Common myeloid progenitor, CD34-positive (primary cell): ENCODE results near the gene HIP1.

Source experiments
- CTCF ChIA-PET: fragments of 350-600 bp; sonication (Branson Sonifier 250); formaldehyde crosslinking; loops from one replicate; lab custom pipeline; 2021; ENCODE audit warnings: antibody characterized with exemption; lab: Charles Lee
- POLR2A ChIA-PET: fragments of 350-600 bp; sonication (Branson Sonifier 250); formaldehyde crosslinking; loops from one replicate; lab custom pipeline; 2021; ENCODE audit warnings: antibody characterized with exemption; lab: Charles Lee
- DNase-seq, 3 donors: peaks; one replicate each; pipeline versions ENCODE4 v3.0.0 to v3.0.0-alpha.2; 2013
- H3K27ac ChIP-seq, 2 experiments: 1 replicate in 1 of 2; 2 replicates in 1 of 2; pipeline ENCODE4 v1.7.0; 2013; ENCODE audit warnings: inconsistent platforms in 2 of 2, low read length in 2 of 2, mild to moderate bottlenecking in 2 of 2, low read depth in 1 of 2, moderate library complexity in 1 of 2; ENCODE audit not compliant: severe bottlenecking in 2 of 2, insufficient read depth in 1 of 2, poor library complexity in 1 of 2
- H3K27me3 ChIP-seq, 5 experiments: replicated peaks in 2 of 5; 1 replicate in 3 of 5; 2 replicates in 2 of 5; pipeline versions ENCODE4 v1.6.1 to v1.7.0; 2013; ENCODE audit warnings: low read length in 4 of 5, mild to moderate bottlenecking in 2 of 5, moderate library complexity in 2 of 5, inconsistent platforms in 1 of 5; ENCODE audit not compliant: insufficient read depth in 5 of 5, control insufficient read depth in 4 of 5
- H3K36me3 ChIP-seq, 4 experiments: 1 replicate in 2 of 4; 2 replicates in 2 of 4; pipeline versions ENCODE4 v1.6.1 to v1.7.0; 2013; ENCODE audit warnings: low read length in 3 of 4, control low read depth in 1 of 4, mild to moderate bottlenecking in 1 of 4; ENCODE audit not compliant: control insufficient read depth in 4 of 4, insufficient read depth in 4 of 4
- H3K4me1 ChIP-seq, 4 experiments: 1 replicate in 3 of 4; 2 replicates in 1 of 4; pipeline versions ENCODE4 v1.6.1 to v1.7.1; 2013; ENCODE audit warnings: low read length in 3 of 4, mild to moderate bottlenecking in 3 of 4, control low read depth in 1 of 4, inconsistent platforms in 1 of 4, moderate library complexity in 1 of 4; ENCODE audit not compliant: control insufficient read depth in 4 of 4, insufficient read depth in 4 of 4; ENCODE audit errors: control extremely low read depth in 1 of 4
- H3K4me3 ChIP-seq, 7 experiments: 1 replicate in 4 of 7; 2 replicates in 3 of 7; pipeline versions ENCODE4 v1.5.1 to v1.7.0; 2013; ENCODE audit warnings: mild to moderate bottlenecking in 7 of 7, low read length in 6 of 7, moderate library complexity in 6 of 7, inconsistent platforms in 2 of 7, low read depth in 2 of 7, control low read depth in 1 of 7; ENCODE audit not compliant: insufficient read depth in 4 of 7, control insufficient read depth in 1 of 7; ENCODE audit errors: extremely low read depth in 1 of 7
- H3K9me3 ChIP-seq, 5 experiments: 1 replicate in 4 of 5; 2 replicates in 1 of 5; pipeline versions ENCODE4 v1.6.1 to v1.7.1; 2013; ENCODE audit warnings: low read length in 4 of 5, mild to moderate bottlenecking in 2 of 5, inconsistent platforms in 1 of 5, low read depth in 1 of 5, moderate library complexity in 1 of 5; ENCODE audit not compliant: control insufficient read depth in 4 of 5, insufficient read depth in 2 of 5; ENCODE audit errors: control extremely low read depth in 1 of 5
- WGBS: methylation state at CpG from one replicate; pipeline ENCODE4 v1.1.5; 2013; ENCODE audit not compliant: insufficient coverage; 5-methylcytosine and 5-hydroxymethylcytosine counted together

The HIP1 gene

DNA sequence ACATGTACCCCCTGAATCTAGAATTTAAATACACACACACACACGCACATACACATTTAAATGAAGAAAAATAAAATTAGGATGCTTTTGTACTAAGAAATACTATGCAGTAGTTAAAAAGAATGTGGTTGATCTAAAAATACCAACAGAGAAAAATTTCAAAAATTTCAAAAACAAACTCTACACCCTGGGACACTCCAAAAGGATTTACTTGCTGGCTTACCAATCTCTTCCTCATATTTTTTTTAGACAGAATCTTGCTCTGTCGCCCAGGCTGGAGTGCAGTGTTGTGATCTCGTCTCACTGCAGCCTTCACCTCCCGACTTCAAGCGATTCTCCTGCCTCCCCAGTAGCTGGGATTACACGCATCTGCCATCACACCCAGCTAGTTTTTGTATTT lies 80.9 kb downstream of the HIP1 start:
- POLR2A ChIA-PET = no interaction called here
- H3K36me3 ChIP-seq = no peaks in the 10 kb centered on the region
- H3K4me1 ChIP-seq = no peaks in the 10 kb centered on the region
- CTCF ChIA-PET = no interaction called here
- H3K4me3 ChIP-seq = no peak overlapping the region
- H3K27me3 ChIP-seq = no peaks in the 10 kb centered on the region
- no peak overlapping the region for H3K27ac ChIP-seq
- H3K9me3 ChIP-seq = no peaks in the 10 kb centered on the region
- WGBS = 100% methylated on average over 2 of the region's 6 CpGs
- no peak for DNase-seq

DNA sequence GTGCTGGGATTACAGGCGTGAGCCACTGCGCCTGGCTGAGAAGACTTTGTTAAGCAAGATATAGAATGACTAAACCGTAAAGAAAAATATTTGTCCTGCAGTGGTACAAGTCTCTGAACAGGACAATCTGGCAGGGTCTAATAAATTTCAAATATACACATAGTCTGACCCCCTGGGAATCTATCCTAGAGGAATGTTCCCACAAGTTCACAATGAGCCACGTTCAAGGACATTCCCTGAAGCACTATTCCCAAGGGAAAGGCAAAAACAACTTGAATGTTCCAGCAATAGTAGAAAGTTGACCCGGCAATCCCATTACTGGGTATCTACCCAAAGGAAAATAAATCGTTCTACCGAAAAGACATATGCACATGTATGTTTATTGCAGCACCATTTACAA lies 82.0 kb downstream of the HIP1 start:
- H3K9me3 ChIP-seq = no peaks in the 10 kb centered on the region
- no peaks in the 10 kb centered on the region for H3K36me3 ChIP-seq
- no peak overlapping the region for H3K27ac ChIP-seq
- no peaks in the 10 kb centered on the region for H3K4me1 ChIP-seq
- no peaks in the 10 kb centered on the region for H3K27me3 ChIP-seq
- POLR2A ChIA-PET = no interaction called here
- H3K4me3 ChIP-seq = no peak overlapping the region
- no peak for DNase-seq
- 98% methylated on average over 7 of the region's 7 CpGs for WGBS
- CTCF ChIA-PET = no interaction called here

DNA sequence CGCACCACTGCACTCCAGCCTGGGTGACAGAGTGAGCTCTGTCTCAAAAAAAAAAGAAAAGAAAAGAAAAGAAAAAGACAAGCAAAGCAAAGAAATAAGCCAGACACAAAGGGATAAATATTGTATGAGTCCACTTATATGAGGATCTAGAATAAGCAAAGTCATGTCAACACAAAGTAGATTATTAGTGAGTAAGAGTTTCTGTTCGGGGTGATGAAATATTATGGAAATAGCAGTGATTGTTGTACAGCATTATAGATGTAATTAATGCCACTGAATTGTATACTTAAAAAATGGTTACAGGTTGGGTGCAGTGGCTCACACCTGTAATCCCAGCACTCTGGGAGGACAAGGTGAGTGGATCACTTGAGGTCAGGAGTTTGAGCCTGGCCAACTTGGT lies 83.2 kb downstream of the HIP1 start:
- Histone ChIP-seq H3K27me3 (no peaks in the 10 kb centered on the region), H3K9me3 (no peaks in the 10 kb centered on the region), H3K4me3 (no peak overlapping the region), H3K4me1 (peaks cover 0 to 7% (median 5%) of the 10 kb centered on the region in 4 experiments), H3K27ac (no peak overlapping the region), H3K36me3 (no peaks in the 10 kb centered on the region)
- POLR2A ChIA-PET = no interaction called here
- WGBS = 100% methylated on average over 1 of the region's 2 CpGs
- CTCF ChIA-PET = no interaction called here
- DNase-seq = no peak

DNA sequence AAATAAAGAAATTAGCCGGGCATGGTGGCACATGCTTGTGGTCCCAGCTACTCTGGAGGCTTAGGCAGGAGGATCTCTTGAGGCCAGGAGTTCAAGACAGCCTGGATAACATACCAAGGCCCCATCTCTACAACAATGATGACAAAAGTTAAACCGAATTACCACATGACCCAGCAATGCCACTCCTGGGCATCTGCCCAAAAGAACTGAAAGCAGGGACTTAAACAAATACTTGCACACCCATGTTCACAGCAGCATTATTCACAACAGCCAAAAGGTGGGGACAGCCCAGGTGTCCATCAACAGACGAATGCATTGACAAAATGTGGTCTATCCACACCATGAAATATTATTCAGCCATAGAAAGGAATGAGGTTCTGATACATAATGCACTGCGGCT lies 83.9 kb downstream of the HIP1 start:
- 100% methylated on average over 3 of the region's 4 CpGs for WGBS
- ChIA-PET POLR2A (no interaction called here), CTCF (no interaction called here)
- H3K27me3 ChIP-seq = no peaks in the 10 kb centered on the region
- no peak overlapping the region for H3K4me3 ChIP-seq
- no peaks in the 10 kb centered on the region for H3K36me3 ChIP-seq
- no peak for DNase-seq
- peaks cover 0 to 13% (median 7%) of the 10 kb centered on the region in 4 experiments for H3K4me1 ChIP-seq
- H3K9me3 ChIP-seq = no peaks in the 10 kb centered on the region
- no peak overlapping the region for H3K27ac ChIP-seq

DNA sequence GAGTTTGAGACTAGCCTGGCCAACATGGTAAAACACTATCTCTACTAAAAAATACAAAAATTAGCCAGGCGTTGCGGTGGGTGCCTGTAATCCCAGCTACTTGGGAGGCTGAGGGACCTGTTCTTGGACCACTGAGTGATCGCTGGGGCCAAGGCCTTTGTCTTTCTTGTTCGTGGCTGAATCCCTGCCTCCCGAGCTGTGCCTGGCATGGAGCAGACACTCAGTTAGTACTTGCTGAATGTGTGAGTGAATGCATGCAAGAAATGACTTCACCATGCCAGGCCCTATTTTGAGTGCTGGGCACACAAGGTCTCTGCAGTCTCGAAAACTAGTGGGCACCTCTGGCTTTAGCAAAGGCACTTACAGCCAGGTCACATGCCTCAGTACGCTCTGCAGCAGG lies 85.1 kb downstream of the HIP1 start:
- H3K36me3 ChIP-seq = no peaks in the 10 kb centered on the region
- H3K9me3 ChIP-seq = no peaks in the 10 kb centered on the region
- POLR2A ChIA-PET = no interaction called here
- CTCF ChIA-PET = no interaction called here
- DNase-seq = no peak
- H3K4me3 ChIP-seq = no peak overlapping the region
- 94% methylated on average over 7 of the region's 7 CpGs for WGBS
- no peaks in the 10 kb centered on the region for H3K27me3 ChIP-seq
- peaks cover 0 to 16% (median 10%) of the 10 kb centered on the region in 4 experiments for H3K4me1 ChIP-seq
- H3K27ac ChIP-seq = no peak overlapping the region

DNA sequence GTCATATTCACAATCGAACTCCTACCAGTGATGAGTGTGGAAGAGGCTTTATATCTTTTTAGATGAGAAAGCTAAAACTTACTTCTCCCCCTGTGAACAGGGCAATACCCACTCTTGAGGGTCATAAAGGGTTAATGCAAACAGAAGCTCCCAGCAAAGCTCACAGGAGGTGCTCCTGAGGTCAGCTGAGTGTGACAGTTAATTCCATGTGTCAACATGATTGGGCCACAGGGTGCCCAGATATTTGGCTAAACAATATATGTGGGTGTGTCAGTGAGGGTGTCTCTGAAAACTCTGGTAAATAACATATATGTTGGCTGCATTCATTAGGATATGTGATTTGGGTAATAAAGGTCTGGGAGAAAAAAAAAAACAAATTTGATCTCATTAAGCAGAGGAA lies 86.0 kb downstream of the HIP1 start:
- no CpG with 5 or more reads among the region's 1 CpG for WGBS
- Histone ChIP-seq H3K27me3 (no peaks in the 10 kb centered on the region), H3K9me3 (no peaks in the 10 kb centered on the region), H3K36me3 (no peaks in the 10 kb centered on the region), H3K27ac (no peak overlapping the region), H3K4me3 (no peak overlapping the region), H3K4me1 (peaks cover 0 to 16% (median 10%) of the 10 kb centered on the region in 4 experiments)
- no peak for DNase-seq
- ChIA-PET POLR2A (no interaction called here), CTCF (no interaction called here)

DNA sequence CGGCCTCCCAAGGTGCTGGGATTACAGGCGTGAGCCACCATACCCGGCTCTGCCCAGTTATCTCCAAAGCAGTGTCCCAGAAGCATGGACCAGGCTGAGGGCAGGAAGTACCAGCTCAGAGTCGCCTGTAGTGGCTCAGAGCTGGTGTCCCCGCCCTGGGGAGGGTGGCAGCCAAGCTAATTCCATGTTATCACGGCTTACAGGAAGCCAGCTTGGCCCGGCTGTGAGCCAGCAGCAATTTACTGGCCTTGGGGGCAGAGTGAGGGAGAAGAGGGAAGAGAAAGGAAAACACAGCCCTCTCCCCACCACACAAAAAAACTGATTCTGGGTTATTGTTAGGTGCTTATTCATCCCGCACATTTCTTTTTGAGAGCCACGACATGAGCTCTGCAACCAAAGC lies 88.1 kb downstream of the HIP1 start:
- H3K36me3 ChIP-seq = no peaks in the 10 kb centered on the region
- peak; percentile 58 to 90 (median 87) for DNase-seq
- POLR2A ChIA-PET = no interaction called here
- CTCF ChIA-PET = interaction anchor here (0.8 to 1.3 kb wide), 6 partner anchors 9 to 369 kb away, joined by 3 to 4 read pairs (median 3); no protein-coding TSS in a partner anchor
- H3K4me3 ChIP-seq = peak overlapping the region in 1 of 7 experiments; percentile 13
- H3K9me3 ChIP-seq = no peaks in the 10 kb centered on the region
- H3K27me3 ChIP-seq = no peaks in the 10 kb centered on the region
- 37% methylated on average over 5 of the region's 9 CpGs for WGBS
- peaks cover 0 to 16% (median 10%) of the 10 kb centered on the region in 4 experiments for H3K4me1 ChIP-seq
- no peak overlapping the region for H3K27ac ChIP-seq
